HepG2 (cell line): Measurements from ENCODE around the gene ZNF445. TPM values are rescaled to one million over a fixed set of nuclear protein-coding genes. Genes with fewer than 3 reads are reported as not detected.

Source experiments
- HES4 ChIP-seq: sonication (generic); formaldehyde crosslinking; IDR thresholded peaks from 2 replicates; pipeline ENCODE4 v1.9.0; 2021; ENCODE audit warnings: mild to moderate bottlenecking, missing genetic modification reagents, borderline replicate concordance
- IKZF1 ChIP-seq: fragments of 450-650 bp; IDR thresholded peaks from 2 replicates; pipeline ENCODE4 v1.7.1; 2016
- NCOA5 ChIP-seq: sonication (generic); formaldehyde crosslinking; IDR thresholded peaks from 2 replicates; pipeline ENCODE4 v1.4.0; 2020; ENCODE audit warnings: missing genetic modification reagents
- POLR2AphosphoS2 ChIP-seq: IDR thresholded peaks from 2 replicates; pipeline ENCODE4 v1.6.1; 2011; ENCODE audit warnings: low read depth, low read length, improper control_type of control experiment
- REXO4 ChIP-seq: sonication (generic); formaldehyde crosslinking; IDR thresholded peaks from 2 replicates; pipeline ENCODE4 v1.8.0; 2022; ENCODE audit warnings: missing genetic modification reagents, mild to moderate bottlenecking, borderline replicate concordance
- SSRP1 ChIP-seq: IDR thresholded peaks from 2 replicates; pipeline ENCODE4 v1.6.1; 2016; ENCODE audit warnings: control low read depth
- STAG1 ChIP-seq: sonication (generic); formaldehyde crosslinking; IDR thresholded peaks from 2 replicates; pipeline ENCODE4 v1.4.0; 2020; ENCODE audit warnings: missing genetic modification reagents
- ZNF263 ChIP-seq: sonication (generic); formaldehyde crosslinking; IDR thresholded peaks from 2 replicates; pipeline ENCODE4 v1.4.0; 2020; ENCODE audit warnings: missing genetic modification reagents
- ZNF350 ChIP-seq: sonication (generic); formaldehyde crosslinking; IDR thresholded peaks from 2 replicates; pipeline ENCODE4 v1.4.0; 2020; ENCODE audit warnings: mild to moderate bottlenecking, low read depth, missing genetic modification reagents, borderline replicate concordance
- ZNF431 ChIP-seq: sonication (generic); formaldehyde crosslinking; IDR thresholded peaks from 2 replicates; pipeline ENCODE4 v1.9.0; 2022; ENCODE audit warnings: missing genetic modification reagents, low read depth, mild to moderate bottlenecking, borderline replicate concordance
- ZNF557 ChIP-seq: sonication (generic); formaldehyde crosslinking; IDR thresholded peaks from 2 replicates; pipeline ENCODE4 v1.4.0; 2020; ENCODE audit warnings: missing genetic modification reagents
- ZNF607 ChIP-seq: sonication (generic); formaldehyde crosslinking; IDR thresholded peaks from 2 replicates; pipeline ENCODE4 v1.5.1; 2020; ENCODE audit warnings: missing genetic modification reagents, mild to moderate bottlenecking, borderline replicate concordance
- ZNF703 ChIP-seq: sonication (generic); formaldehyde crosslinking; IDR thresholded peaks from 2 replicates; pipeline ENCODE4 v1.5.1; 2020; ENCODE audit warnings: missing genetic modification reagents, mild to moderate bottlenecking, moderate library complexity, borderline replicate concordance
- polyA plus RNA-seq, 8 experiments: library from polyadenylated mRNA; depleted of rRNA in 3 of 8; stranded (reverse) in 7 of 8; unstranded in 1 of 8; fragments of >200 nt; fragmentation: Illumina TruSeq in 4 of 8; extraction: Trizol in 4 of 8; gene quantifications; 2 replicates each; pipeline versions ENCODE4 v1.2.1 to v1.2.3, GENCODE V29; 2011 to 2016; ENCODE audit warnings: low read depth in 4 of 8, missing spikeins in 1 of 8, mixed read lengths in 1 of 8; ENCODE audit not compliant: insufficient read depth in 1 of 8
- total RNA-seq, 5 experiments: library from RNA; depleted of rRNA; stranded (reverse); fragments of >200 nt; fragmentation: Illumina TruSeq; extraction: Trizol; gene quantifications; 2 replicates each; pipeline ENCODE4 v1.2.3, GENCODE V29; 2016; ENCODE audit warnings: low read depth in 1 of 5
- TF ChIP-seq, protein P1 (sequence below): sonication (generic); formaldehyde crosslinking; IDR thresholded peaks from 2 replicates; pipeline ENCODE4 v1.5.1; 2020; ENCODE audit warnings: mild to moderate bottlenecking, missing genetic modification reagents, borderline replicate concordance
- TF ChIP-seq, protein P2 (sequence below): sonication (generic); formaldehyde crosslinking; conservative IDR thresholded peaks from 2 replicates; pipeline ENCODE4 v1.5.0; 2020; ENCODE audit warnings: missing genetic modification reagents
- TF ChIP-seq, protein P3 (sequence below): sonication (generic); formaldehyde crosslinking; IDR thresholded peaks from 2 replicates; pipeline ENCODE4 v1.5.1; 2020; ENCODE audit warnings: mild to moderate bottlenecking, missing genetic modification reagents
- TF ChIP-seq, protein P4 (sequence below): sonication (generic); formaldehyde crosslinking; IDR thresholded peaks from 2 replicates; pipeline ENCODE4 v1.4.0; 2020; ENCODE audit warnings: missing genetic modification reagents, borderline replicate concordance
- TF ChIP-seq, protein P5 (sequence below): sonication (generic); formaldehyde crosslinking; IDR thresholded peaks from 2 replicates; pipeline ENCODE4 v1.4.0; 2020; ENCODE audit warnings: missing genetic modification reagents, borderline replicate concordance

ZNF445 gene
- total and polyA plus RNA-seq, 2 of the 13 experiments (the other 11 are each of a cell fraction or from before 2014, with no cell fraction given), result 4.4 to 10.3 TPM

DNA sequence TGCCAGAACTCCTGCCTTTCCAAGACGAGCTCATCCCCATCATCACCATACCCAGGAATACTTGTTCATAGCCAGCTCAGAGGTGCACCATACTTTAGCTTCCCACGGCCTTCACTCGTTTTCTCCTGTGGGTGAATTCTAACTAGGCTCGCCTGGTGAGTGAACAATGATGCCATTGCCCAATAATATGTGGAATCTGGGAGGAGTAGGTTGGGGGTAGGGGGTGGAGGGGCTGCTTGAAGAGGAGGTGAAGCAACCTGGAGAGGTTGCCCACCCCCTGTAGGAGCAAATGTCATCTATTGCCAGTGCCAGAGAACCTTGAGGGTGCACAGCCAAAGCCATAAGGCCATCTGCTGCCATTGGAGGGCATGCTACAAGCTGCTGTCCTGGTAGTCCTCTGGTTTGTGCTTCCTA, 592 bp upstream of the ZNF445 start (continued):
- TF ChIP-seq REXO4 (no peak), STAG1 (no peak), ZNF350 (CRISPR knock-in tag) (no peak), POLR2AphosphoS2 (no peak), HES4 (CRISPR knock-in tag) (no peak), ZNF703 (CRISPR knock-in tag) (0 out of 2 replicates have a peak, but pooled peaks have one; percentile 16), IKZF1 (no peak), ZNF263 (CRISPR knock-in tag) (no peak), NCOA5 (no peak), SSRP1 (no peak), ZNF557 (CRISPR knock-in tag) (no peak), ZNF431 (no peak), ZNF607 (CRISPR knock-in tag) (0 out of 2 replicates have a peak, but pooled peaks have one; percentile 2)
- TF ChIP-seq, protein P1, sequence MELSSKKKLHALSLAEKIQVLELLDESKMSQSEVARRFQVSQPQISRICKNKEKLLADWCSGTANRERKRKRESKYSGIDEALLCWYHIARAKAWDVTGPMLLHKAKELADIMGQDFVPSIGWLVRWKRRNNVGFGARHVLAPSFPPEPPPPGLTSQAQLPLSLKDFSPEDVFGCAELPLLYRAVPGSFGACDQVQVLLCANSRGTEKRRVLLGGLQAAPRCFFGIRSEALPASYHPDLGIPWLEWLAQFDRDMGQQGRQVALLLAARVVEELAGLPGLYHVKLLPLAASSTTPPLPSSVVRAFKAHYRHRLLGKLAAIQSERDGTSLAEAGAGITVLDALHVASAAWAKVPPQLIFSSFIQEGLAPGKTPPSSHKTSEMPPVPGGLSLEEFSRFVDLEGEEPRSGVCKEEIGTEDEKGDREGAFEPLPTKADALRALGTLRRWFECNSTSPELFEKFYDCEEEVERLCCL (CRISPR knock-in tag), result no peak
- TF ChIP-seq, protein P2, sequence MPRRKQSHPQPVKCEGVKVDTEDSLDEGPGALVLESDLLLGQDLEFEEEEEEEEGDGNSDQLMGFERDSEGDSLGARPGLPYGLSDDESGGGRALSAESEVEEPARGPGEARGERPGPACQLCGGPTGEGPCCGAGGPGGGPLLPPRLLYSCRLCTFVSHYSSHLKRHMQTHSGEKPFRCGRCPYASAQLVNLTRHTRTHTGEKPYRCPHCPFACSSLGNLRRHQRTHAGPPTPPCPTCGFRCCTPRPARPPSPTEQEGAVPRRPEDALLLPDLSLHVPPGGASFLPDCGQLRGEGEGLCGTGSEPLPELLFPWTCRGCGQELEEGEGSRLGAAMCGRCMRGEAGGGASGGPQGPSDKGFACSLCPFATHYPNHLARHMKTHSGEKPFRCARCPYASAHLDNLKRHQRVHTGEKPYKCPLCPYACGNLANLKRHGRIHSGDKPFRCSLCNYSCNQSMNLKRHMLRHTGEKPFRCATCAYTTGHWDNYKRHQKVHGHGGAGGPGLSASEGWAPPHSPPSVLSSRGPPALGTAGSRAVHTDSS (CRISPR knock-in tag), result no peak
- TF ChIP-seq, protein P3, sequence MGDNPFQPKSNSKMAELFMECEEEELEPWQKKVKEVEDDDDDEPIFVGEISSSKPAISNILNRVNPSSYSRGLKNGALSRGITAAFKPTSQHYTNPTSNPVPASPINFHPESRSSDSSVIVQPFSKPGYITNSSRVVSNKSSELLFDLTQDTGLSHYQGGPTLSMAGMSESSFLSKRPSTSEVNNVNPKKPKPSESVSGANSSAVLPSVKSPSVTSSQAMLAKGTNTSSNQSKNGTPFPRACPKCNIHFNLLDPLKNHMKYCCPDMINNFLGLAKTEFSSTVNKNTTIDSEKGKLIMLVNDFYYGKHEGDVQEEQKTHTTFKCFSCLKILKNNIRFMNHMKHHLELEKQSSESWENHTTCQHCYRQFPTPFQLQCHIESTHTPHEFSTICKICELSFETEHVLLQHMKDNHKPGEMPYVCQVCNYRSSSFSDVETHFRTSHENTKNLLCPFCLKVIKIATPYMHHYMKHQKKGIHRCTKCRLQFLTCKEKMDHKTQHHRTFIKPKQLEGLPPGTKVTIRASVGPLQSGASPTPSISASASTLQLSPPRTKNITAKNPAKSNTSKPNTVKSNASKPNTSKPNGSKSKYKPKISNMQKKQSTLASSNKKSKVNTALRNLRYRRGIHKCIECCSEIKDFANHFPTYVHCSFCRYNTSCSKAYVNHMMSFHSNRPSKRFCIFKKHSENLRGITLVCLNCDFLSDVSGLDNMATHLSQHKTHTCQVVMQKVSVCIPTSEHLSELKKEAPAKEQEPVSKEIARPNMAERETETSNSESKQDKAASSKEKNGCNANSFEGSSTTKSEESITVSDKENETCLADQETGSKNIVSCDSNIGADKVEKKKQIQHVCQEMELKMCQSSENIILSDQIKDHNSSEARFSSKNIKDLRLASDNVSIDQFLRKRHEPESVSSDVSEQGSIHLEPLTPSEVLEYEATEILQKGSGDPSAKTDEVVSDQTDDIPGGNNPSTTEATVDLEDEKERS (CRISPR knock-in tag), result no peak
- TF ChIP-seq, protein P4, sequence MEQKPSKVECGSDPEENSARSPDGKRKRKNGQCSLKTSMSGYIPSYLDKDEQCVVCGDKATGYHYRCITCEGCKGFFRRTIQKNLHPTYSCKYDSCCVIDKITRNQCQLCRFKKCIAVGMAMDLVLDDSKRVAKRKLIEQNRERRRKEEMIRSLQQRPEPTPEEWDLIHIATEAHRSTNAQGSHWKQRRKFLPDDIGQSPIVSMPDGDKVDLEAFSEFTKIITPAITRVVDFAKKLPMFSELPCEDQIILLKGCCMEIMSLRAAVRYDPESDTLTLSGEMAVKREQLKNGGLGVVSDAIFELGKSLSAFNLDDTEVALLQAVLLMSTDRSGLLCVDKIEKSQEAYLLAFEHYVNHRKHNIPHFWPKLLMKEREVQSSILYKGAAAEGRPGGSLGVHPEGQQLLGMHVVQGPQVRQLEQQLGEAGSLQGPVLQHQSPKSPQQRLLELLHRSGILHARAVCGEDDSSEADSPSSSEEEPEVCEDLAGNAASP, result no peak
- TF ChIP-seq, protein P5, sequence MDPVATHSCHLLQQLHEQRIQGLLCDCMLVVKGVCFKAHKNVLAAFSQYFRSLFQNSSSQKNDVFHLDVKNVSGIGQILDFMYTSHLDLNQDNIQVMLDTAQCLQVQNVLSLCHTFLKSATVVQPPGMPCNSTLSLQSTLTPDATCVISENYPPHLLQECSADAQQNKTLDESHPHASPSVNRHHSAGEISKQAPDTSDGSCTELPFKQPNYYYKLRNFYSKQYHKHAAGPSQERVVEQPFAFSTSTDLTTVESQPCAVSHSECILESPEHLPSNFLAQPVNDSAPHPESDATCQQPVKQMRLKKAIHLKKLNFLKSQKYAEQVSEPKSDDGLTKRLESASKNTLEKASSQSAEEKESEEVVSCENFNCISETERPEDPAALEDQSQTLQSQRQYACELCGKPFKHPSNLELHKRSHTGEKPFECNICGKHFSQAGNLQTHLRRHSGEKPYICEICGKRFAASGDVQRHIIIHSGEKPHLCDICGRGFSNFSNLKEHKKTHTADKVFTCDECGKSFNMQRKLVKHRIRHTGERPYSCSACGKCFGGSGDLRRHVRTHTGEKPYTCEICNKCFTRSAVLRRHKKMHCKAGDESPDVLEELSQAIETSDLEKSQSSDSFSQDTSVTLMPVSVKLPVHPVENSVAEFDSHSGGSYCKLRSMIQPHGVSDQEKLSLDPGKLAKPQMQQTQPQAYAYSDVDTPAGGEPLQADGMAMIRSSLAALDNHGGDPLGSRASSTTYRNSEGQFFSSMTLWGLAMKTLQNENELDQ (CRISPR knock-in tag), result no peak
